ENCODE results near the gene UPB1.

Gene UPB1

GRCh38 chr22:24499706-24500276 lies 4.7 kb downstream of the UPB1 start:
- no peak for DNase-seq (ENCODE audit: low read depth in 1 of 2, low spot score in 1 of 2)
- H3K27me3 ChIP-seq (ENCODE audit: insufficient read depth, poor library complexity, severe bottlenecking): no peaks in the 10 kb centered on the region
- TF ChIP-seq, protein P1, sequence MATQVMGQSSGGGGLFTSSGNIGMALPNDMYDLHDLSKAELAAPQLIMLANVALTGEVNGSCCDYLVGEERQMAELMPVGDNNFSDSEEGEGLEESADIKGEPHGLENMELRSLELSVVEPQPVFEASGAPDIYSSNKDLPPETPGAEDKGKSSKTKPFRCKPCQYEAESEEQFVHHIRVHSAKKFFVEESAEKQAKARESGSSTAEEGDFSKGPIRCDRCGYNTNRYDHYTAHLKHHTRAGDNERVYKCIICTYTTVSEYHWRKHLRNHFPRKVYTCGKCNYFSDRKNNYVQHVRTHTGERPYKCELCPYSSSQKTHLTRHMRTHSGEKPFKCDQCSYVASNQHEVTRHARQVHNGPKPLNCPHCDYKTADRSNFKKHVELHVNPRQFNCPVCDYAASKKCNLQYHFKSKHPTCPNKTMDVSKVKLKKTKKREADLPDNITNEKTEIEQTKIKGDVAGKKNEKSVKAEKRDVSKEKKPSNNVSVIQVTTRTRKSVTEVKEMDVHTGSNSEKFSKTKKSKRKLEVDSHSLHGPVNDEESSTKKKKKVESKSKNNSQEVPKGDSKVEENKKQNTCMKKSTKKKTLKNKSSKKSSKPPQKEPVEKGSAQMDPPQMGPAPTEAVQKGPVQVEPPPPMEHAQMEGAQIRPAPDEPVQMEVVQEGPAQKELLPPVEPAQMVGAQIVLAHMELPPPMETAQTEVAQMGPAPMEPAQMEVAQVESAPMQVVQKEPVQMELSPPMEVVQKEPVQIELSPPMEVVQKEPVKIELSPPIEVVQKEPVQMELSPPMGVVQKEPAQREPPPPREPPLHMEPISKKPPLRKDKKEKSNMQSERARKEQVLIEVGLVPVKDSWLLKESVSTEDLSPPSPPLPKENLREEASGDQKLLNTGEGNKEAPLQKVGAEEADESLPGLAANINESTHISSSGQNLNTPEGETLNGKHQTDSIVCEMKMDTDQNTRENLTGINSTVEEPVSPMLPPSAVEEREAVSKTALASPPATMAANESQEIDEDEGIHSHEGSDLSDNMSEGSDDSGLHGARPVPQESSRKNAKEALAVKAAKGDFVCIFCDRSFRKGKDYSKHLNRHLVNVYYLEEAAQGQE (IDR thresholded peaks at IDR 0.05; ENCODE audit: insufficient replicate concordance, low read depth): no peak
- TF ChIP-seq GABPA (IDR thresholded peaks at IDR 0.05; ENCODE audit: low read depth) (no peak), POLR2AphosphoS5 (IDR thresholded peaks at IDR 0.05; ENCODE audit: low read depth) (no peak), SPI1 (IDR thresholded peaks at IDR 0.05; ENCODE audit: borderline replicate concordance, low read depth) (no peak), CTCF (IDR thresholded peaks at IDR 0.05; ENCODE audit: insufficient read depth, low read length) (no peak)
- no peak overlapping the region for H3K27ac ChIP-seq (replicated peaks)
- H3K4me3 ChIP-seq (replicated peaks; ENCODE audit: insufficient read depth, low read length): no peak overlapping the region

DNA sequence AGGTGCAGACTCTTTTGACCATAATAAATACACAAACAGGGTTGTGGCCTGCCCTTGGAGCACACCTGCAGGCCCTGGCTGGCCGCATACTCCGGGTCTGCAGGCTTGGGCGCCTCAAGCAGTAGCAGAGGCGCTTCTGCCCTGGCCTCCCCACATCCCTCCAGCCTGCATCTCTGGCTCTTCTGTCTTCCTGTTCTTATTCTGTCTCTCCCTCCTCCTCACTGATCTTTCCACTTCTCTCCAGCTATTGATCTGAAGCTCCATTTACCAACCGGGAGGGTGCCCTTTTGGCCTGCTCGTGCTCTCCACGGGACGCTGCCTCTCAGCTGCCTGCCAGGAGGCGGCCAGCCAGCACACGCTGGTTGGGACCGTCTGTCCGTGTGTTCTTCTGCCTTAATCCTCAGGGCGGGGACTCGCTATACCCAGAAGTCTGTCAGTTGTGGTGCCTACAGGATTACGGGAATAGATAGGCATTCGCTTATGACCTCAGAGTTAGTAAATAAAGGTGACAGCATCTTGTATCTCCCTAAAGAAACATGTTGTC lies 5.2 kb downstream of the UPB1 start:
- Histone ChIP-seq H3K4me3 (replicated peaks; ENCODE audit: insufficient read depth, low read length) (no peak overlapping the region), H3K27me3 (ENCODE audit: insufficient read depth, poor library complexity, severe bottlenecking) (no peaks in the 10 kb centered on the region), H3K27ac (replicated peaks) (no peak overlapping the region)
- DNase-seq (ENCODE audit: low read depth in 1 of 2, low spot score in 1 of 2): no peak
- TF ChIP-seq SPI1 (IDR thresholded peaks at IDR 0.05; ENCODE audit: borderline replicate concordance, low read depth) (no peak), CTCF (IDR thresholded peaks at IDR 0.05; ENCODE audit: insufficient read depth, low read length) (no peak), GABPA (IDR thresholded peaks at IDR 0.05; ENCODE audit: low read depth) (no peak), POLR2AphosphoS5 (IDR thresholded peaks at IDR 0.05; ENCODE audit: low read depth) (no peak)
- TF ChIP-seq, protein P1 (IDR thresholded peaks at IDR 0.05; ENCODE audit: insufficient replicate concordance, low read depth): no peak

GRCh38 chr22:24501301-24502005 lies 6.3 kb downstream of the UPB1 start:
- H3K27me3 ChIP-seq (ENCODE audit: insufficient read depth, poor library complexity, severe bottlenecking): no peaks in the 10 kb centered on the region
- H3K4me3 ChIP-seq (replicated peaks; ENCODE audit: insufficient read depth, low read length): no peak overlapping the region
- TF ChIP-seq, protein P1 (IDR thresholded peaks at IDR 0.05; ENCODE audit: insufficient replicate concordance, low read depth): no peak
- TF ChIP-seq SPI1 (IDR thresholded peaks at IDR 0.05; ENCODE audit: borderline replicate concordance, low read depth) (no peak), CTCF (IDR thresholded peaks at IDR 0.05; ENCODE audit: insufficient read depth, low read length) (no peak), GABPA (IDR thresholded peaks at IDR 0.05; ENCODE audit: low read depth) (no peak), POLR2AphosphoS5 (IDR thresholded peaks at IDR 0.05; ENCODE audit: low read depth) (no peak)
- no peak for DNase-seq (ENCODE audit: low read depth in 1 of 2, low spot score in 1 of 2)
- H3K27ac ChIP-seq (replicated peaks): no peak overlapping the region

Data from HL-60 (cell line).